ENCODE measurements around the gene ITGAE.

DNA sequence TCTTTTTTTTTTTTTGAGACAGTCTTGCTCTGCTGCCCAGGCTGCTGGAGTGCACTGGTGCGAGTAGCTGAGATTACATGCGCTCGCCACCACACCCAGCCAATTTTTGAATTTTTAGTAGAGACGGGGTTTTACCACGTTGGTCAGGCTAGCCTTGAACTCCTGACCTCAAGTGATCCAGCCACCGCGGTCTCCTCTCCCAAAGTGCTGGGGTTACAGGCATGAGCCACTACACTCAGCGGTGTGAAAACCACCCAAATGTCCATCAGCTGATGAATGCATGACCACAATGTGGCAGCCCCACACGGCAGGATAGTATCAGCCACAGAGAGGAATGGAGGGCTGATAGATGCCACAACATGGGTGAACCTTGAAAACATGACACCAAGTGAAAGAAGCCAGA is 107.2 kb downstream of the ITGAE start:
- TF ChIP-seq STAT1 (IDR thresholded peaks at IDR 0.05; ENCODE audit: unreplicated experiment) (no peak), POLR2AphosphoS5 (IDR thresholded peaks at IDR 0.05; ENCODE audit: low read depth) (no peak), EZH2phosphoT487 (IDR thresholded peaks at IDR 0.05; ENCODE audit: unreplicated experiment) (no peak), ZNF114 (CRISPR knock-in tag; IDR thresholded peaks at IDR 0.05) (no peak), EZH2 (IDR thresholded peaks at IDR 0.05; ENCODE audit: low read depth, unreplicated experiment) (no peak), NANOG (IDR thresholded peaks at IDR 0.05; ENCODE audit: borderline replicate concordance) (no peak), JUNB (IDR thresholded peaks at IDR 0.05; ENCODE audit: unreplicated experiment) (no peak), ZNF331 (CRISPR knock-in tag; IDR thresholded peaks at IDR 0.05; ENCODE audit: low read depth) (no peak)
- TF ChIP-seq, protein P1, sequence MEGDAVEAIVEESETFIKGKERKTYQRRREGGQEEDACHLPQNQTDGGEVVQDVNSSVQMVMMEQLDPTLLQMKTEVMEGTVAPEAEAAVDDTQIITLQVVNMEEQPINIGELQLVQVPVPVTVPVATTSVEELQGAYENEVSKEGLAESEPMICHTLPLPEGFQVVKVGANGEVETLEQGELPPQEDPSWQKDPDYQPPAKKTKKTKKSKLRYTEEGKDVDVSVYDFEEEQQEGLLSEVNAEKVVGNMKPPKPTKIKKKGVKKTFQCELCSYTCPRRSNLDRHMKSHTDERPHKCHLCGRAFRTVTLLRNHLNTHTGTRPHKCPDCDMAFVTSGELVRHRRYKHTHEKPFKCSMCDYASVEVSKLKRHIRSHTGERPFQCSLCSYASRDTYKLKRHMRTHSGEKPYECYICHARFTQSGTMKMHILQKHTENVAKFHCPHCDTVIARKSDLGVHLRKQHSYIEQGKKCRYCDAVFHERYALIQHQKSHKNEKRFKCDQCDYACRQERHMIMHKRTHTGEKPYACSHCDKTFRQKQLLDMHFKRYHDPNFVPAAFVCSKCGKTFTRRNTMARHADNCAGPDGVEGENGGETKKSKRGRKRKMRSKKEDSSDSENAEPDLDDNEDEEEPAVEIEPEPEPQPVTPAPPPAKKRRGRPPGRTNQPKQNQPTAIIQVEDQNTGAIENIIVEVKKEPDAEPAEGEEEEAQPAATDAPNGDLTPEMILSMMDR (conservative IDR thresholded peaks at IDR 0.05; ENCODE audit: low read depth in 2 of 2) = no peak
- TF ChIP-seq, protein P2, sequence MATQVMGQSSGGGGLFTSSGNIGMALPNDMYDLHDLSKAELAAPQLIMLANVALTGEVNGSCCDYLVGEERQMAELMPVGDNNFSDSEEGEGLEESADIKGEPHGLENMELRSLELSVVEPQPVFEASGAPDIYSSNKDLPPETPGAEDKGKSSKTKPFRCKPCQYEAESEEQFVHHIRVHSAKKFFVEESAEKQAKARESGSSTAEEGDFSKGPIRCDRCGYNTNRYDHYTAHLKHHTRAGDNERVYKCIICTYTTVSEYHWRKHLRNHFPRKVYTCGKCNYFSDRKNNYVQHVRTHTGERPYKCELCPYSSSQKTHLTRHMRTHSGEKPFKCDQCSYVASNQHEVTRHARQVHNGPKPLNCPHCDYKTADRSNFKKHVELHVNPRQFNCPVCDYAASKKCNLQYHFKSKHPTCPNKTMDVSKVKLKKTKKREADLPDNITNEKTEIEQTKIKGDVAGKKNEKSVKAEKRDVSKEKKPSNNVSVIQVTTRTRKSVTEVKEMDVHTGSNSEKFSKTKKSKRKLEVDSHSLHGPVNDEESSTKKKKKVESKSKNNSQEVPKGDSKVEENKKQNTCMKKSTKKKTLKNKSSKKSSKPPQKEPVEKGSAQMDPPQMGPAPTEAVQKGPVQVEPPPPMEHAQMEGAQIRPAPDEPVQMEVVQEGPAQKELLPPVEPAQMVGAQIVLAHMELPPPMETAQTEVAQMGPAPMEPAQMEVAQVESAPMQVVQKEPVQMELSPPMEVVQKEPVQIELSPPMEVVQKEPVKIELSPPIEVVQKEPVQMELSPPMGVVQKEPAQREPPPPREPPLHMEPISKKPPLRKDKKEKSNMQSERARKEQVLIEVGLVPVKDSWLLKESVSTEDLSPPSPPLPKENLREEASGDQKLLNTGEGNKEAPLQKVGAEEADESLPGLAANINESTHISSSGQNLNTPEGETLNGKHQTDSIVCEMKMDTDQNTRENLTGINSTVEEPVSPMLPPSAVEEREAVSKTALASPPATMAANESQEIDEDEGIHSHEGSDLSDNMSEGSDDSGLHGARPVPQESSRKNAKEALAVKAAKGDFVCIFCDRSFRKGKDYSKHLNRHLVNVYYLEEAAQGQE (IDR thresholded peaks at IDR 0.05; ENCODE audit: unreplicated experiment) = no peak
- TF ChIP-seq, protein P3, sequence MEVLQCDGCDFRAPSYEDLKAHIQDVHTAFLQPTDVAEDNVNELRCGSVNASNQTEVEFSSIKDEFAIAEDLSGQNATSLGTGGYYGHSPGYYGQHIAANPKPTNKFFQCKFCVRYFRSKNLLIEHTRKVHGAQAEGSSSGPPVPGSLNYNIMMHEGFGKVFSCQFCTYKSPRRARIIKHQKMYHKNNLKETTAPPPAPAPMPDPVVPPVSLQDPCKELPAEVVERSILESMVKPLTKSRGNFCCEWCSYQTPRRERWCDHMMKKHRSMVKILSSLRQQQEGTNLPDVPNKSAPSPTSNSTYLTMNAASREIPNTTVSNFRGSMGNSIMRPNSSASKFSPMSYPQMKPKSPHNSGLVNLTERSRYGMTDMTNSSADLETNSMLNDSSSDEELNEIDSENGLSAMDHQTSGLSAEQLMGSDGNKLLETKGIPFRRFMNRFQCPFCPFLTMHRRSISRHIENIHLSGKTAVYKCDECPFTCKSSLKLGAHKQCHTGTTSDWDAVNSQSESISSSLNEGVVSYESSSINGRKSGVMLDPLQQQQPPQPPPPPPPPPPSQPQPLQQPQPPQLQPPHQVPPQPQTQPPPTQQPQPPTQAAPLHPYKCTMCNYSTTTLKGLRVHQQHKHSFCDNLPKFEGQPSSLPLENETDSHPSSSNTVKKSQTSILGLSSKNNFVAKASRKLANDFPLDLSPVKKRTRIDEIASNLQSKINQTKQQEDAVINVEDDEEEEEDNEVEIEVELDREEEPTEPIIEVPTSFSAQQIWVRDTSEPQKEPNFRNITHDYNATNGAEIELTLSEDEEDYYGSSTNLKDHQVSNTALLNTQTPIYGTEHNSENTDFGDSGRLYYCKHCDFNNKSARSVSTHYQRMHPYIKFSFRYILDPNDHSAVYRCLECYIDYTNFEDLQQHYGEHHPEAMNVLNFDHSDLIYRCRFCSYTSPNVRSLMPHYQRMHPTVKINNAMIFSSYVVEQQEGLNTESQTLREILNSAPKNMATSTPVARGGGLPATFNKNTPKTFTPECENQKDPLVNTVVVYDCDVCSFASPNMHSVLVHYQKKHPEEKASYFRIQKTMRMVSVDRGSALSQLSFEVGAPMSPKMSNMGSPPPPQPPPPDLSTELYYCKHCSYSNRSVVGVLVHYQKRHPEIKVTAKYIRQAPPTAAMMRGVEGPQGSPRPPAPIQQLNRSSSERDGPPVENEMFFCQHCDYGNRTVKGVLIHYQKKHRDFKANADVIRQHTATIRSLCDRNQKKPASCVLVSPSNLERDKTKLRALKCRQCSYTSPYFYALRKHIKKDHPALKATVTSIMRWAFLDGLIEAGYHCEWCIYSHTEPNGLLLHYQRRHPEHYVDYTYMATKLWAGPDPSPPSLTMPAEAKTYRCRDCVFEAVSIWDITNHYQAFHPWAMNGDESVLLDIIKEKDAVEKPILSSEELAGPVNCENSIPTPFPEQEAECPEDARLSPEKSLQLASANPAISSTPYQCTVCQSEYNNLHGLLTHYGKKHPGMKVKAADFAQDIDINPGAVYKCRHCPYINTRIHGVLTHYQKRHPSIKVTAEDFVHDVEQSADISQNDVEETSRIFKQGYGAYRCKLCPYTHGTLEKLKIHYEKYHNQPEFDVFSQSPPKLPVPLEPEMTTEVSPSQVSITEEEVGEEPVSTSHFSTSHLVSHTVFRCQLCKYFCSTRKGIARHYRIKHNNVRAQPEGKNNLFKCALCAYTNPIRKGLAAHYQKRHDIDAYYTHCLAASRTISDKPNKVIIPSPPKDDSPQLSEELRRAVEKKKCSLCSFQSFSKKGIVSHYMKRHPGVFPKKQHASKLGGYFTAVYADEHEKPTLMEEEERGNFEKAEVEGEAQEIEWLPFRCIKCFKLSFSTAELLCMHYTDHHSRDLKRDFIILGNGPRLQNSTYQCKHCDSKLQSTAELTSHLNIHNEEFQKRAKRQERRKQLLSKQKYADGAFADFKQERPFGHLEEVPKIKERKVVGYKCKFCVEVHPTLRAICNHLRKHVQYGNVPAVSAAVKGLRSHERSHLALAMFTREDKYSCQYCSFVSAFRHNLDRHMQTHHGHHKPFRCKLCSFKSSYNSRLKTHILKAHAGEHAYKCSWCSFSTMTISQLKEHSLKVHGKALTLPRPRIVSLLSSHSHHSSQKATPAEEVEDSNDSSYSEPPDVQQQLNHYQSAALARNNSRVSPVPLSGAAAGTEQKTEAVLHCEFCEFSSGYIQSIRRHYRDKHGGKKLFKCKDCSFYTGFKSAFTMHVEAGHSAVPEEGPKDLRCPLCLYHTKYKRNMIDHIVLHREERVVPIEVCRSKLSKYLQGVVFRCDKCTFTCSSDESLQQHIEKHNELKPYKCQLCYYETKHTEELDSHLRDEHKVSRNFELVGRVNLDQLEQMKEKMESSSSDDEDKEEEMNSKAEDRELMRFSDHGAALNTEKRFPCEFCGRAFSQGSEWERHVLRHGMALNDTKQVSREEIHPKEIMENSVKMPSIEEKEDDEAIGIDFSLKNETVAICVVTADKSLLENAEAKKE (CRISPR knock-in tag; IDR thresholded peaks at IDR 0.05) = no peak

Data from GM23338 (cell line).